ENCODE measurements around the gene PEX14.
"Not testable (repeated sequence)": the region's sequence is repeated elsewhere in the genome, so short reads cannot be mapped to it uniquely, and the experiment has no call there.

The PEX14 gene

DNA sequence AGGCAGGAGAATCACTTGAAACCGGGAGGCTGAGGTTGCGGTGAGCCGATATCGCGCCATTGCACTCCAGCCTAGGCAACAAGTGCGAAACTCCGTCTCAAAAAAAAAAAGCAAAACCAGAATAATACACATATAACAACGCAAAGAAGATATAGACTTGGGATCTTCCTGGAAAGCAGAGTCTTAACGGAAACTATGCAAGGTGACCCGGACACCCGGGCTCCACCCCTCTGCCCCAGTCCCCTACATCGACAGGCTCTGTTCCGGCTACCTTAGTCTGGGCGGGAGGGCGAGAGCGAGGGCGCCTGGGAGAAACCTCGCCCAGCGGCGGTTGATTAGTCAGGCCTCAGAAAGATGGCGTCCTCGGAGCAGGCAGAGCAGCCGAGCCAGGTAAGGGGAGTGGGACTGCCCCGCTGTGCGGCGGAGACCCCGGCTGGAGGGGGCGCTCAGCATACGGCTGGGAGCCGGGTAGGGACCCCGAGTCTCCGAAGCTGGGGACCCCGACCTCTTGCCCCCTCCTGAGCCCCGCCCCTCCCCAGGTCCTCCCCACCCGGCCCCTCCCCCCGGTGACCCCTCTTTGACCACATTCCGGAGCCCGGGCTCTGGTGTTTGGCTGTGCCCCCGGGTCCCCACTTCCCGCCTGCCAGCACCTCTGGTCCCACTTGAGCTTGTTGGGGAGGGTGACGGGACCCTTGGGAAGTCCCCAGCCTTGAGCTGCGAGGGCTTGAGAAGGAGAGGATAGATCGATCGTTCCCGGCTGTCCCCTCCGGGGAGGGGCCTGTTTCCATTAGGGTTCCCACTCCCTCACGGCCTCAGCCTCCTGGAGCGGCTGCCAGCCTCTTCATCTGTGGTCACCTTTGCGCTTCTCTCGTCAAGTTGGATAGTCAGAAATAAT lies at the start of gene PEX14:
PEX14 (plus strand) TSS at position 338 of the 895 bp plus-strand sequence; CDS start at position 355, 17 bp downstream.
- DNase-seq (ENCODE audit: low read depth) = peak; percentile 90

DNA sequence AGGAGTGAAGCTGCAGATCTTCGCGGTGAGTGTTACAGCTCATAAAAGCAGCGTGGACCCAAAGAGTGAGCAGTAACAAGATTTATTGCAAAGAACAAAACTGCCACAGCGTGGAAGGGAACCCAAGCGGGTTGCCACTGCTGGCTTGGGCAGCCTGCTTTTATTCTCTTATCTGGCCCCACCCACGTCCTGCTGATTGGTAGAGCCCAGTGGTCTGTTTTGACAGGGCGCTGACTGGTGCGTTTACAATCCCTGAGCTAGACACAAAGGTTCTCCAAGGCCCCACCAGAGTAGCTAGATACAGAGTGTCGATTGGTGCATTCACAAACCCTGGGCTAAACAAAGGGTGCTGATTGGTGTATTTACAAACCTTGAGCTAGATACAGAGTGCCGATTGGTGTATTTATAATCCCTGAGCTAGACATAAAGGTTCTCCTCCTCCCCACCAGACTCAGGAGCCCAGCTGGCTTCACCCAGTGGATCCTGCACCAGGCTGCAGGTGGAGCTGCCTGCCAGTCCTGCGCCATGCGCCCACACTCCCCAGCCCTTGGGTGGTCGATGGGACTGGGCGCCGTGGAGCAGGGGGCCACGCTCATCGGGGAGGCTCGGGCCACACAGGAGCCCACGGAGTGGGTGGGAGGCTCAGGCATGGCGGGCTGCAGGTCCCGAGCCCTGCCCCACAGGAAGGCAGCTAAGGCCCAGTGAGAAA lies 48.8 kb upstream of the PEX14 start:
- not testable (repeated sequence) for DNase-seq (ENCODE audit: low read depth)

GRCh38 chr1:10426535-10426848 lies 48.3 kb upstream of the PEX14 start:
- DNase-seq (ENCODE audit: low read depth) = not testable (repeated sequence)

- DNase-seq (ENCODE audit: low read depth) = no peak
Observed at GRCh38 chr1:10428984-10429383, 45.8 kb upstream of the PEX14 start.

DNA sequence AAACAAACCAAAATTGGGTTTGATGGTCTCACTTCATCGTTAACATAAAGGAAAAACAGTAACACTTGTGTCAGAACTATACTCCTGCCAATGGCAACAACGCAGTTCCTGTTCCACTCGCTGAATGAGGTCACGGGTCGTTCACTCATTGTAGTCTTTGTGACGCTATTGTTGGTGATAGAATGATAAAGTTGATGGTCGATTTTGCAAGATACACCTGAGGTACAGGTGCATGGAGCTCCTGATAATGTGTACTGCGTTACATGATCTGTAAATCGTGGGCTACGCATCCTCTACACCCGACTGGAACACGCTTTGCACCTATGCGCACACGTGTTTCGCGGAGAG lies 44.9 kb upstream of the PEX14 start:
- DNase-seq (ENCODE audit: low read depth) = peak; percentile 20

DNA sequence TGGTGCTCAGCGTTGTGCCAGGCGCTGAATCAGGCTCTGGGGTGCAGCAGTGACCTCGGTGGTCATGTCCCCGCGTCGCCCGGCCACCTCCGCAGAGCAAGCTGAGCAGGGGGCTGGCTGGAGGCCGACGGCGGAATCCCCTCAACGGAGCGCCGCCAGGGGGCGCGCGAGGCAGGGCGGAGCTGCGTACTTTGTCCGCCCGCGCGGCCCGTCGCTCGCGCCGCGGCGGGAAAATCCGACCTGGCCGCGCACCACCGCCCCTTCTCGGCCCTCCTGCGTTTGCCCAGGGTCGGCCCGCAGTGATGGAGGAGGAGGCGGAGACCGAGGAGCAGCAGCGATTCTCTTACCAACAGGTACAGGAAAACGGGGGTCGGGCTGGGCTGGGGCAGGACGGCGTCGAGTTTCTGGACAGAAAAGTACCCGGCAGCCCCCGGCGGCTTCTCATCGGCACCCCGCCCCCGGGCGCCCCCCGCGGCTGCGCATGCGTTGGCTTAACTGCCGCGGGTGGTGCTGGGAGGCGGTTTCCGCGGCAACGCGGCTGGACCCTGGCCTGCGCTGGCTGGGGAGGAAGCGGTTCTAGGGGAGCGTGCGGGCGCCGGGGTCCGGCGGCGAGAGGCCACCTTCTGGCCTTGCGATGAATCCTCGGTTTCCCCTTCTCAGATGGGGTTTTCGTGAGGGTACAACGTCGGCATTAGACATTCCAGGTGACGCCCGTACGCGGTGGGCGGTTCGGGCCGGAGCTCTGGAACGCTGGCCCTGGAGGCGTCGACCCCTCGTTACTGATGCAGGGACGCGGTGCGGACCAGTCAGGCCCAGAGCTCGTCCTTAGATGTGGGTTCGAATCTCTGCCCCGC lies 44.3 kb upstream of the PEX14 start, which contains the start of gene CENPS:
CENPS (plus strand) TSS at position 218 of the 854 bp plus-strand sequence; CDS start at position 303, 85 bp downstream.
- peak; percentile 89 for DNase-seq (ENCODE audit: low read depth)

- DNase-seq (ENCODE audit: low read depth) = peak; percentile 55
Observed at GRCh38 chr1:10431070-10431730, 43.5 kb upstream of the PEX14 start.

- DNase-seq (ENCODE audit: low read depth) = no peak
Observed at GRCh38 chr1:10432910-10433700, 41.6 kb upstream of the PEX14 start.

DNA sequence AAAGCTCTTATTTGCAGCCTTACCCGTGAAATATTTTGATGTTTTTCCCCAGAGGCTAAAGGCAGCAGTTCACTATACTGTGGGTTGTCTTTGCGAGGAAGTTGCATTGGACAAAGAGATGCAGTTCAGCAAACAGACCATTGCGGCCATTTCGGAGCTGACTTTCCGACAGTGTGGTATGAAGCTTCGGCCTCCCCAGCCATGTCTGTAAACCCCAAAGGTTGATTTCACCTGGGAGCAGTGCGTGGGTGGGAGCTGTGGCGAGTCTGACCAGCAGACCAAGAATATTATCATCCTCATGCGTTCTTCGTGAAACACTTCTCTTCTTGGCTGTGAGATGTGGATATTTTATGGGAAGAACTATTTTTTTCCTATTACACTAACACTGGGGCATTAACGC lies 41.0 kb upstream of the PEX14 start:
- DNase-seq (ENCODE audit: low read depth) = no peak

DNA sequence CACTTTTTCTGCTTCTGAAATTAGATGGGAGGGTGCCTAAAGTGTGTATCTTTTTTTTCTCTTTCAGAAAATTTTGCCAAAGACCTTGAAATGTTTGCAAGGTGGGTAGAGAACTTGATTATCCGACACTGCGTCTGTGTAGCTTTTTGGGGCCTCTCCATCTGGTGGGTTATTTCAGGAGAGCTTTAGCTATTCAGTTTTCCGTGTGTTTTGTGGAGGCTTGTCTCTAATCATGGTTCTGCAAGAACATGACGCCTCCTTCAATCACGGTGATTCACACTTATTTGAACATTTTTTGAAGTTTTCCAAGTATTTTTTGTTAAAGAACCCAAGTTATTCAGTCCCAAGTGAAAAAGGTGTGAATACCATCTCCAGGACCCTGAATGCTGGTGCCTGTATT lies 40.2 kb upstream of the PEX14 start:
- no peak for DNase-seq (ENCODE audit: low read depth)

DNA sequence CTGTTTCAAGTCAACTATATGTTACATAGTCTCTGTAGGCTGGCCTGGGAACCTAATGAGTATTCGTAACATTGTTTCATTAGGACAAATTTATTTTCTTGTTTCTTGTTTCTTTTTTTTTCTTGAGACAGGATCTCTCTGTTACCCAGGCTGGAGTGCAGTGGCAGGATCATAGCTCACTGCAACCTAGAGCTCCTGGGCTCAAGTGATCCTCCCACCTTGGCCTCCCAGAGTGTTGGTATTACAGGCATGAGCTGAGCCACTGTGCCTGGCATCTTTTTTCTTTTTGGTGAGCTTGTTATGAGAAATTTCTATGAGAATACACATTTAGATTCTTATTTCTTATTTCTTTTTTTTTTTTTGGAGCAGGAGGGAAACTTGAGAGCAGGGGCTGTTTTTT lies 37.7 kb upstream of the PEX14 start:
- no peak for DNase-seq (ENCODE audit: low read depth)

DNA sequence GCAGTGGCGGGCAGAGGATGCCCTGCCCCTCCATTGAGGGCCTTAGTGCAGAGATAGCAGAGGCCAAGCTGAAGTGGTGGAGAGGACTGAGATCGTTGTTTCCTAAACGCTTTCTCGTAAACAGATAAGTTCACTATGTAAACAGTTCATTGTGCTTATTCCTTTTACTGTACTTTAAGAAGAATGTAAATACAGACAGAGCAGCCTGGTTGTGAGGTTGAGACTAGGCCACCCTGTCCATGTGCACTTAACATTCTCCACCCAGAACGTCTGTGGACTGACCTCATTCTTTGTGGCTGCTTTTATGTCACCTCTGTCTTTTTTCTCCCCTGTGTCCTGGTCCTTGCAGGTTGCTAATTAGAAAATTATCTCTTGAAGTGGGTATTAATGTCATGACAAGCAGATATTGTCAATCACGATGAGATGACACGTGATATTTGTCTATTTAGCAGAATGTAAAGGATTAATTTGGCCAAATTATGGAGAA lies 36.0 kb upstream of the PEX14 start:
- DNase-seq (ENCODE audit: low read depth) = no peak

DNA sequence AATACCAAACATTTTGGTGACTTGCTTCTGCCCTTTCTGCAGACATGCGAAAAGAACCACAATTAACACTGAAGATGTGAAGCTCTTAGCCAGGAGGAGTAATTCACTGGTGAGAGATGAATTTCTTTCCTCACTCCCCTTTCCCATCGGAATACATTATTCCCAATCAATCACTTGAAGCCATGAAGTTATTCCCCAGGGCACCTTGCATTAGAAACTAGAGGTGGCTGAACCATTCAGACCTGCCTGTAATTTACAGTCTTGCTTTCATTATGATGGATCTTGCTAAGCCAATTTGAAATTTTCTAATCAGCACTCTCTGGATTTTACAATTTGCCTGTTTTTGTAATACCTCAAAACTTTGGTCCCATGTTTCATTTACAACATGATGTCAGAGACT lies 34.4 kb upstream of the PEX14 start:
- DNase-seq (ENCODE audit: low read depth) = no peak

DNA sequence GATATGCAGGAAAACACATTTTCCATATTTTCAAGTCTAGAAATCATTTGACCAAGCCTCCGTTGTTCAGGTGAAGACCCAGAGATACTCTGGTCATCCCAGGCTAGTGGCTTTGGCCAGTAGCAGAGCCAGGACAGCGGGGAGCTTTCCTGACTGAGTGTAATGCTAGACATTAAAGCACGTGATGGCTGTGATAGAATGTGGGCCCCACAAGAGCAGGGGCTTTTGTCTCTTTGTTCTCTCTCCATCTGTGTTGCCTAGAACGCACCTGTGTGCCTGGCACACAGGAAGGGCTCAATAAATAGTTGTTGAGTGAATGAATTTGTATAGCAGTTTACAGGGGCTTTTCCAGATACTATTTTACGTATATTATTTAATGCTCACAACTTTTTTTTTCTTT lies 34.0 kb upstream of the PEX14 start:
- no peak for DNase-seq (ENCODE audit: low read depth)

GRCh38 chr1:10444248-10444647 lies 30.5 kb upstream of the PEX14 start:
- DNase-seq (ENCODE audit: low read depth) = no peak

- DNase-seq (ENCODE audit: low read depth) = peak; percentile 55
Observed at GRCh38 chr1:10444795-10445397, 29.9 kb upstream of the PEX14 start.

- no peak for DNase-seq (ENCODE audit: low read depth)
Observed at GRCh38 chr1:10446790-10447422, 27.8 kb upstream of the PEX14 start.

DNA sequence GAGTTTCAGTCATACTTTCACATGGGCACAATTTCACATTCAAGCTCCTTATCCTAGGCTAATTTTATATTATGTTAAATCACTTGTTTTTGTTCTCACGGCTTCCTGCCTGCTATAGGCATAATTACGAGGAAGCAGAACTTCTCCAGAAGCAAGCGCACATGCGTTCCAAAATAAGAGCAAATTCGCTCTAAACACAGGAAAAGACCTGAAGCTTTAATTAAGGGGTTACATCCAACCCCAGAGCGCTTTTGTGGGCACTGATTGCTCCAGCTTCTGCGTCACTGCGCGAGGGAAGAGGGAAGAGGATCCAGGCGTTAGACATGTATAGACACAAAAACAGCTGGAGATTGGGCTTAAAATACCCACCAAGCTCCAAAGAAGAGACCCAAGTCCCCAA lies 25.0 kb upstream of the PEX14 start, which contains the start of gene CORT:
CORT (plus strand) TSS at position 281 of the 400 bp plus-strand sequence. CDS start 193 bp downstream, outside the sequence.
- no peak for DNase-seq (ENCODE audit: low read depth)

DNA sequence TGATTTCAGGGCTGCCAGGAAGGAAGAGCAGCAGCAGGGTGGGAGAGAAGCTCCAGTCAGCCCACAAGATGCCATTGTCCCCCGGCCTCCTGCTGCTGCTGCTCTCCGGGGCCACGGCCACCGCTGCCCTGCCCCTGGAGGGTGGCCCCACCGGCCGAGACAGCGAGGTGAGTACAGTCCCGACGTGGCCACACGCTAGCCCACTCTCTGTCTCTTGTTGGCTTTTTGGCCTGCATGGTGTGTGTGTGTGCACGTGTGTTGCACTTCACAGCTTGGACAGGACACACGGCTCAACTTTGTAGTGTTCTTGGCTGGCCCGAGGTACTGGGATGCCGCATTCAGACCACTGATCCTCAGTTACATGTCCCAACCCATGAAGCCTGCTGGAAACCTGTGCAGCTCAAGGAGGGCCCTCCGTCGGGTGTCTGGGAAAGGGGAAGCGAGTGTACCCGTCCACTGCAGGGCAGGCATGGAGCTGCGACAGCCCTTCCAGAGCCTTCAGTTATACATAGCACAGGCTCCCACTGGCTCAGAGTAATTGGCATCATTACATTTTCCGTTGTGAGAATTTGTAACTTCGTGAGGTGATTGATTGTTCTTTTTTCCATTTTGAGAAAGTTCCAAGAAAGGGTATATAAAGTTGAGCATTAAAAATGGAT lies 24.5 kb upstream of the PEX14 start:
- no peak for DNase-seq (ENCODE audit: low read depth)
